HepG2 (cell line): ENCODE data around the gene RNASE13. TPM values are rescaled to one million over a fixed set of nuclear protein-coding genes. Genes with fewer than 3 reads are reported as not detected.
A peak's percentile ranks its signal among the peaks of the same experiment; 100 is the strongest.

ENCODE experiments used
- ATF7-NPFF ChIP-seq: sonication (generic); formaldehyde crosslinking; IDR thresholded peaks from 2 replicates; pipeline ENCODE4 v1.8.1; 2023; ENCODE audit warnings: mild to moderate bottlenecking, low read depth, missing genetic modification reagents, moderate library complexity
- CSRNP1 ChIP-seq: sonication (generic); formaldehyde crosslinking; IDR thresholded peaks from 2 replicates; pipeline ENCODE4 v1.8.1; 2023; ENCODE audit warnings: mild to moderate bottlenecking, missing genetic modification reagents
- DPF2 ChIP-seq: sonication (generic); formaldehyde crosslinking; IDR thresholded peaks from 2 replicates; pipeline ENCODE4 v1.4.0; 2020; ENCODE audit warnings: mild to moderate bottlenecking, low read depth, missing genetic modification reagents, borderline replicate concordance
- EZH2 ChIP-seq: conservative IDR thresholded peaks from 2 replicates; pipeline ENCODE4 v1.6.1; 2012; ENCODE audit warnings: mild to moderate bottlenecking, low read depth, low read length, moderate library complexity
- FOXA1 ChIP-seq, 2 experiments: fragments of 450-650 bp in 1 of 2; sonication (generic) in 1 of 2; formaldehyde crosslinking in 1 of 2; IDR thresholded peaks; 2 replicates each; pipeline versions ENCODE4 v1.4.0 to v1.6.1; 2016 to 2020; ENCODE audit warnings: missing genetic modification reagents in 1 of 2
- GPN1 ChIP-seq: sonication (generic); formaldehyde crosslinking; IDR thresholded peaks from 2 replicates; pipeline ENCODE4 v1.5.1; 2020; ENCODE audit warnings: missing genetic modification reagents, borderline replicate concordance
- HDAC6 ChIP-seq: fragments of 200-600 bp; sonication (generic); IDR thresholded peaks from 2 replicates; pipeline ENCODE4 v1.7.0; 2017; ENCODE audit warnings: mild to moderate bottlenecking, antibody characterized with exemption, low read length, low read depth
- MAF1 ChIP-seq: sonication (generic); formaldehyde crosslinking; IDR thresholded peaks from 2 replicates; pipeline ENCODE4 v1.5.0; 2020; ENCODE audit warnings: missing genetic modification reagents, borderline replicate concordance
- PBX3 ChIP-seq: sonication (generic); formaldehyde crosslinking; IDR thresholded peaks from 2 replicates; pipeline ENCODE4 v1.8.1; 2023; ENCODE audit warnings: missing genetic modification reagents, inconsistent platforms, borderline replicate concordance
- RARG ChIP-seq: sonication (generic); formaldehyde crosslinking; IDR thresholded peaks from 2 replicates; pipeline ENCODE4 v1.4.0; 2020; ENCODE audit warnings: low read depth, mild to moderate bottlenecking, missing genetic modification reagents
- SMYD3 ChIP-seq: sonication (generic); formaldehyde crosslinking; IDR thresholded peaks from 2 replicates; pipeline ENCODE4 v1.8.1; 2023; ENCODE audit warnings: mild to moderate bottlenecking, missing genetic modification reagents
- SRSF9 ChIP-seq: fragments of 200-400 bp; formaldehyde crosslinking; IDR thresholded peaks from 2 replicates; pipeline ENCODE4 v1.6.1; 2018; ENCODE audit warnings: borderline replicate concordance, mild to moderate bottlenecking, low read depth, low read length; ENCODE audit not compliant: insufficient read depth, poor library complexity, severe bottlenecking
- SSRP1 ChIP-seq: IDR thresholded peaks from 2 replicates; pipeline ENCODE4 v1.6.1; 2016; ENCODE audit warnings: control low read depth
- SUZ12 ChIP-seq: fragments of 150-350 bp; IDR thresholded peaks from 2 replicates; pipeline ENCODE4 v1.6.1; 2014; ENCODE audit warnings: low read depth, low read length
- TCF7 ChIP-seq: sonication (generic); IDR thresholded peaks from 2 replicates; pipeline ENCODE4 v1.6.1; 2016; ENCODE audit warnings: antibody characterized with exemption, low read depth
- THAP7 ChIP-seq: sonication (generic); formaldehyde crosslinking; IDR thresholded peaks from 2 replicates; pipeline ENCODE4 v1.8.1; 2023; ENCODE audit warnings: mild to moderate bottlenecking, missing genetic modification reagents
- XBP1 ChIP-seq: sonication (generic); formaldehyde crosslinking; IDR thresholded peaks from 2 replicates; pipeline ENCODE4 v1.5.0; 2020; ENCODE audit warnings: missing genetic modification reagents
- ZMYM4 ChIP-seq: sonication (generic); formaldehyde crosslinking; IDR thresholded peaks from 2 replicates; pipeline ENCODE4 v1.8.1; 2023; ENCODE audit warnings: mild to moderate bottlenecking, missing genetic modification reagents
- ZNF136 ChIP-seq: sonication (generic); formaldehyde crosslinking; IDR thresholded peaks from 2 replicates; pipeline ENCODE4 v1.8.1; 2022; ENCODE audit warnings: low read depth, mild to moderate bottlenecking, moderate library complexity, missing genetic modification reagents
- ZNF276 ChIP-seq: sonication (generic); formaldehyde crosslinking; IDR thresholded peaks from 2 replicates; pipeline ENCODE4 v1.4.0; 2020; ENCODE audit warnings: mild to moderate bottlenecking, low read depth, missing genetic modification reagents
- ZNF354B ChIP-seq: sonication (generic); formaldehyde crosslinking; IDR thresholded peaks from 2 replicates; pipeline ENCODE4 v1.8.0; 2022; ENCODE audit warnings: mild to moderate bottlenecking, missing genetic modification reagents
- ZNF567 ChIP-seq: sonication (generic); formaldehyde crosslinking; IDR thresholded peaks from 2 replicates; pipeline ENCODE4 v1.8.1; 2023; ENCODE audit warnings: mild to moderate bottlenecking, missing genetic modification reagents, borderline replicate concordance
- ZNF570 ChIP-seq: sonication (generic); formaldehyde crosslinking; IDR thresholded peaks from 2 replicates; pipeline ENCODE4 v1.4.0; 2020; ENCODE audit warnings: mild to moderate bottlenecking, missing genetic modification reagents, borderline replicate concordance
- ZNF703 ChIP-seq: sonication (generic); formaldehyde crosslinking; IDR thresholded peaks from 2 replicates; pipeline ENCODE4 v1.5.1; 2020; ENCODE audit warnings: missing genetic modification reagents, mild to moderate bottlenecking, moderate library complexity, borderline replicate concordance
- ZNF746 ChIP-seq: sonication (generic); formaldehyde crosslinking; IDR thresholded peaks from 2 replicates; pipeline ENCODE4 v1.8.0; 2022; ENCODE audit warnings: mild to moderate bottlenecking, missing genetic modification reagents
- polyA plus RNA-seq, 8 experiments: library from polyadenylated mRNA; depleted of rRNA in 3 of 8; stranded (reverse) in 7 of 8; unstranded in 1 of 8; fragments of >200 nt; fragmentation: Illumina TruSeq in 4 of 8; extraction: Trizol in 4 of 8; gene quantifications; 2 replicates each; pipeline versions ENCODE4 v1.2.1 to v1.2.3, GENCODE V29; 2011 to 2016; ENCODE audit warnings: low read depth in 4 of 8, missing spikeins in 1 of 8, mixed read lengths in 1 of 8; ENCODE audit not compliant: insufficient read depth in 1 of 8
- total RNA-seq, 5 experiments: library from RNA; depleted of rRNA; stranded (reverse); fragments of >200 nt; fragmentation: Illumina TruSeq; extraction: Trizol; gene quantifications; 2 replicates each; pipeline ENCODE4 v1.2.3, GENCODE V29; 2016; ENCODE audit warnings: low read depth in 1 of 5

RNASE13 gene
- total and polyA plus RNA-seq, 2 of the 13 experiments (the other 11 are each of a cell fraction or from before 2014, with no cell fraction given), result 1.0 TPM; not detected in 1

GRCh38 chr14:21054123-21054767, 19.6 kb upstream of the RNASE13 start (continued):
- TF ChIP-seq ZNF276 (CRISPR knock-in tag) (no peak), SMYD3 (0 out of 2 replicates have a peak, but pooled peaks have one; percentile 30), ZNF567 (CRISPR knock-in tag) (no peak), XBP1 (CRISPR knock-in tag) (no peak), ZNF570 (CRISPR knock-in tag) (peak; percentile 61; the same call in 1 of the 2 replicates), SUZ12 (no peak), SRSF9 (no peak), THAP7 (CRISPR knock-in tag) (no peak), RARG (CRISPR knock-in tag) (no peak), ZNF354B (no peak), ZNF703 (no peak), MAF1 (CRISPR knock-in tag) (no peak), SSRP1 (0 out of 2 replicates have a peak, but pooled peaks have one; percentile 29), GPN1 (CRISPR knock-in tag) (no peak), ZNF136 (no peak), CSRNP1 (no peak), HDAC6 (no peak), EZH2 (no peak), TCF7 (peak; percentile 97), ATF7-NPFF (CRISPR knock-in tag) (no peak), DPF2 (CRISPR knock-in tag) (peak; percentile 98), ZMYM4 (CRISPR knock-in tag) (peak; percentile 75), FOXA1 (IDR thresholded peaks at IDR 0.05) (0 out of 2 replicates have a peak, but pooled peaks have one; percentile 31), FOXA1 (CRISPR knock-in tag; IDR thresholded peaks at IDR 0.05) (peak; percentile 95), PBX3 (CRISPR knock-in tag) (no peak), ZNF746 (CRISPR knock-in tag) (peak; percentile 88; the same call in 1 of the 2 replicates)
